H1 (cell line): ENCODE data around the gene ATE1. TPM values are rescaled to one million over a fixed set of nuclear protein-coding genes. Genes with fewer than 3 reads are reported as not detected.

Experiments
- GABPA ChIP-seq: IDR thresholded peaks from 2 replicates; pipeline ENCODE4 v1.6.1; 2011; ENCODE audit warnings: mild to moderate bottlenecking, low read length, moderate library complexity, borderline replicate concordance; ENCODE audit not compliant: insufficient read depth
- JUND ChIP-seq: IDR thresholded peaks from 2 replicates; pipeline ENCODE4 v1.6.1; 2011; ENCODE audit warnings: mild to moderate bottlenecking, improper control_type of control experiment, low read length
- NANOG ChIP-seq: IDR thresholded peaks from 2 replicates; pipeline ENCODE4 v1.6.1; 2011; ENCODE audit warnings: low read length, low read depth, mild to moderate bottlenecking, inconsistent platforms; ENCODE audit not compliant: insufficient read depth, poor library complexity, severe bottlenecking
- SUZ12 ChIP-seq: fragments of 200-600 bp; sonication (generic); IDR thresholded peaks from 2 replicates; pipeline ENCODE4 v1.6.1; 2012; ENCODE audit warnings: mild to moderate bottlenecking, inconsistent platforms, low read length, moderate library complexity, mixed read lengths
- TEAD4 ChIP-seq: IDR thresholded peaks from 2 replicates; pipeline ENCODE4 v1.6.1; 2012; ENCODE audit warnings: low read depth, low read length, inconsistent platforms, mixed read lengths
- USF2 ChIP-seq: IDR thresholded peaks from 2 replicates; pipeline ENCODE4 v1.6.1; 2011; ENCODE audit warnings: low read length, improper control_type of control experiment
- polyA plus RNA-seq, 7 experiments: library from polyadenylated mRNA; depleted of rRNA in 3 of 7; stranded (reverse) in 5 of 7; unstranded in 2 of 7; fragments of >200 nt in 5 of 7; fragments of 200-250 nt in 2 of 7; gene quantifications; 1 replicate in 5 of 7; 2 replicates in 1 of 7; 4 replicates in 1 of 7; pipeline versions ENCODE4 v1.2.1 to v1.2.3, GENCODE V29; 2011 to 2013; ENCODE audit warnings: missing spikeins in 2 of 7, mixed read lengths in 2 of 7
- total RNA-seq: library from RNA; stranded (reverse); fragmentation: NEBNext Ultra II Directional; extraction: Animal tissue kit (Norgen Biotek cat#: 25700); gene quantifications from 2 replicates; pipeline ENCODE4 v1.2.1, GENCODE V29; 2021
- TF ChIP-seq, protein P1 (sequence below): fragments of 300-600 bp; sonication (generic); IDR thresholded peaks from 2 replicates; pipeline ENCODE4 v1.7.1; 2012; ENCODE audit warnings: low read length, moderate library complexity, mild to moderate bottlenecking, inconsistent platforms; ENCODE audit not compliant: insufficient replicate concordance

The ATE1 gene
- total and polyA plus RNA-seq, 2 of the 8 experiments (the other 6 are each of a cell fraction or from before 2014, with no cell fraction given) = 8.8 to 26.9 TPM

DNA sequence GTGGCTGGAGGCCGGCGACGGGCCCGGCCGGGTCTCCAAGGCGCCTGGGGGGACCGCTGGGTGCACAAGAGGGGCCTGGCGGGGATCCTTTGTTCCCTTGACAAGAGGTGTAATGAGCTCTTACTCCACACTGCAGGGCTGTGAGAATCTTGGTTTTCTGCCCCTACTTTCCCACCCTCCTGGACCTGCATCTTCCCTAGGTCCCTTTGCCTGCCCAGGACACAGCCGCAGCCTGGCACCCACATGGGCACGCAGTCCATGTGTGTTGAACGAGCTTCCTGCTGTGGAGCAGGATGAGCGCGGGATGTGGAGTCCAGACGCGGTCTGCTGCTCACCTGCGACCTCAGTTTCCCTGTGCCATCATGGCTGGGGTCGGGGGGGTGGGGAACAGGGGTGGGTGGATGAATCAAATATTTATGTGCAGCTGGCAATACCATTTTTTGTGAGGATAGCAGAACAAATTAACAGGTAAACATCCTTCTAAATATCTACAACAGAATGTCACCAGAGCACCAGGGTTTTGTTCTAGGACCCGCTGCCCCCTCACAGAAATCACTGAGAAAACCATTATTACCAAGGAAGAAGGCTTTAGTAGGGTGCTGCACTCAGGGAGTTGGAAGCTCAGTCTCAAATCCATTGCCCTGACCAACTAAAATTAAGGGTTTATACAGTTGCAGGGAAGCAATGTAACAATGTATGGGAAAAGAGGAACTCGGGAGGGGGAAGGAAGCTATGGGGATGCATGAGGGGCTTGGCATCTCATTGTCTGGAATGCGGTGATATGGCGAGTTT lies 47.7 kb upstream of the ATE1 start (continued):
- TF ChIP-seq, protein P1, sequence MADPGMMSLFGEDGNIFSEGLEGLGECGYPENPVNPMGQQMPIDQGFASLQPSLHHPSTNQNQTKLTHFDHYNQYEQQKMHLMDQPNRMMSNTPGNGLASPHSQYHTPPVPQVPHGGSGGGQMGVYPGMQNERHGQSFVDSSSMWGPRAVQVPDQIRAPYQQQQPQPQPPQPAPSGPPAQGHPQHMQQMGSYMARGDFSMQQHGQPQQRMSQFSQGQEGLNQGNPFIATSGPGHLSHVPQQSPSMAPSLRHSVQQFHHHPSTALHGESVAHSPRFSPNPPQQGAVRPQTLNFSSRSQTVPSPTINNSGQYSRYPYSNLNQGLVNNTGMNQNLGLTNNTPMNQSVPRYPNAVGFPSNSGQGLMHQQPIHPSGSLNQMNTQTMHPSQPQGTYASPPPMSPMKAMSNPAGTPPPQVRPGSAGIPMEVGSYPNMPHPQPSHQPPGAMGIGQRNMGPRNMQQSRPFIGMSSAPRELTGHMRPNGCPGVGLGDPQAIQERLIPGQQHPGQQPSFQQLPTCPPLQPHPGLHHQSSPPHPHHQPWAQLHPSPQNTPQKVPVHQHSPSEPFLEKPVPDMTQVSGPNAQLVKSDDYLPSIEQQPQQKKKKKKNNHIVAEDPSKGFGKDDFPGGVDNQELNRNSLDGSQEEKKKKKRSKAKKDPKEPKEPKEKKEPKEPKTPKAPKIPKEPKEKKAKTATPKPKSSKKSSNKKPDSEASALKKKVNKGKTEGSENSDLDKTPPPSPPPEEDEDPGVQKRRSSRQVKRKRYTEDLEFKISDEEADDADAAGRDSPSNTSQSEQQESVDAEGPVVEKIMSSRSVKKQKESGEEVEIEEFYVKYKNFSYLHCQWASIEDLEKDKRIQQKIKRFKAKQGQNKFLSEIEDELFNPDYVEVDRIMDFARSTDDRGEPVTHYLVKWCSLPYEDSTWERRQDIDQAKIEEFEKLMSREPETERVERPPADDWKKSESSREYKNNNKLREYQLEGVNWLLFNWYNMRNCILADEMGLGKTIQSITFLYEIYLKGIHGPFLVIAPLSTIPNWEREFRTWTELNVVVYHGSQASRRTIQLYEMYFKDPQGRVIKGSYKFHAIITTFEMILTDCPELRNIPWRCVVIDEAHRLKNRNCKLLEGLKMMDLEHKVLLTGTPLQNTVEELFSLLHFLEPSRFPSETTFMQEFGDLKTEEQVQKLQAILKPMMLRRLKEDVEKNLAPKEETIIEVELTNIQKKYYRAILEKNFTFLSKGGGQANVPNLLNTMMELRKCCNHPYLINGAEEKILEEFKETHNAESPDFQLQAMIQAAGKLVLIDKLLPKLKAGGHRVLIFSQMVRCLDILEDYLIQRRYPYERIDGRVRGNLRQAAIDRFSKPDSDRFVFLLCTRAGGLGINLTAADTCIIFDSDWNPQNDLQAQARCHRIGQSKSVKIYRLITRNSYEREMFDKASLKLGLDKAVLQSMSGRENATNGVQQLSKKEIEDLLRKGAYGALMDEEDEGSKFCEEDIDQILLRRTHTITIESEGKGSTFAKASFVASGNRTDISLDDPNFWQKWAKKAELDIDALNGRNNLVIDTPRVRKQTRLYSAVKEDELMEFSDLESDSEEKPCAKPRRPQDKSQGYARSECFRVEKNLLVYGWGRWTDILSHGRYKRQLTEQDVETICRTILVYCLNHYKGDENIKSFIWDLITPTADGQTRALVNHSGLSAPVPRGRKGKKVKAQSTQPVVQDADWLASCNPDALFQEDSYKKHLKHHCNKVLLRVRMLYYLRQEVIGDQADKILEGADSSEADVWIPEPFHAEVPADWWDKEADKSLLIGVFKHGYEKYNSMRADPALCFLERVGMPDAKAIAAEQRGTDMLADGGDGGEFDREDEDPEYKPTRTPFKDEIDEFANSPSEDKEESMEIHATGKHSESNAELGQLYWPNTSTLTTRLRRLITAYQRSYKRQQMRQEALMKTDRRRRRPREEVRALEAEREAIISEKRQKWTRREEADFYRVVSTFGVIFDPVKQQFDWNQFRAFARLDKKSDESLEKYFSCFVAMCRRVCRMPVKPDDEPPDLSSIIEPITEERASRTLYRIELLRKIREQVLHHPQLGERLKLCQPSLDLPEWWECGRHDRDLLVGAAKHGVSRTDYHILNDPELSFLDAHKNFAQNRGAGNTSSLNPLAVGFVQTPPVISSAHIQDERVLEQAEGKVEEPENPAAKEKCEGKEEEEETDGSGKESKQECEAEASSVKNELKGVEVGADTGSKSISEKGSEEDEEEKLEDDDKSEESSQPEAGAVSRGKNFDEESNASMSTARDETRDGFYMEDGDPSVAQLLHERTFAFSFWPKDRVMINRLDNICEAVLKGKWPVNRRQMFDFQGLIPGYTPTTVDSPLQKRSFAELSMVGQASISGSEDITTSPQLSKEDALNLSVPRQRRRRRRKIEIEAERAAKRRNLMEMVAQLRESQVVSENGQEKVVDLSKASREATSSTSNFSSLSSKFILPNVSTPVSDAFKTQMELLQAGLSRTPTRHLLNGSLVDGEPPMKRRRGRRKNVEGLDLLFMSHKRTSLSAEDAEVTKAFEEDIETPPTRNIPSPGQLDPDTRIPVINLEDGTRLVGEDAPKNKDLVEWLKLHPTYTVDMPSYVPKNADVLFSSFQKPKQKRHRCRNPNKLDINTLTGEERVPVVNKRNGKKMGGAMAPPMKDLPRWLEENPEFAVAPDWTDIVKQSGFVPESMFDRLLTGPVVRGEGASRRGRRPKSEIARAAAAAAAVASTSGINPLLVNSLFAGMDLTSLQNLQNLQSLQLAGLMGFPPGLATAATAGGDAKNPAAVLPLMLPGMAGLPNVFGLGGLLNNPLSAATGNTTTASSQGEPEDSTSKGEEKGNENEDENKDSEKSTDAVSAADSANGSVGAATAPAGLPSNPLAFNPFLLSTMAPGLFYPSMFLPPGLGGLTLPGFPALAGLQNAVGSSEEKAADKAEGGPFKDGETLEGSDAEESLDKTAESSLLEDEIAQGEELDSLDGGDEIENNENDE = no peak
- TF ChIP-seq TEAD4 (no peak; the same call in 1 of the 2 replicates), SUZ12 (no peak), JUND (0 out of 2 replicates have a peak, but pooled peaks have one; percentile 7), GABPA (0 out of 2 replicates have a peak, but pooled peaks have one; percentile 14), NANOG (peak; percentile 76), USF2 (no peak)
